Esophagus muscularis mucosa (tissue), 4 donors: ENCODE data around the gene CDH2.

Experiments used
- EP300 ChIP-seq: sonication (generic); formaldehyde crosslinking; IDR thresholded peaks from one replicate; pipeline ENCODE4 v1.6.1; 2017; ENCODE audit warnings: antibody characterized with exemption
- POLR2A ChIP-seq: fragments of 450-650 bp; IDR thresholded peaks from one replicate; pipeline ENCODE4 v1.6.1; 2017; ENCODE audit warnings: antibody characterized with exemption, moderate library complexity, mild to moderate bottlenecking, low read depth
- POLR2AphosphoS5 ChIP-seq, 2 donors: sonication (generic); formaldehyde crosslinking; IDR thresholded peaks; one replicate each; pipeline ENCODE4 v1.6.1; 2017; ENCODE audit warnings: antibody characterized with exemption in 2 of 2
- TF ChIP-seq, protein P1 (sequence below), 3 experiments: fragments of 200-600 bp in 2 of 3; fragments of 450-650 bp in 1 of 3; sonication (generic) in 2 of 3; IDR thresholded peaks; one replicate each; pipeline ENCODE4 v1.5.1; 2017 to 2019; ENCODE audit warnings: antibody characterized with exemption in 3 of 3, mild to moderate bottlenecking in 2 of 3, moderate library complexity in 1 of 3

DNA sequence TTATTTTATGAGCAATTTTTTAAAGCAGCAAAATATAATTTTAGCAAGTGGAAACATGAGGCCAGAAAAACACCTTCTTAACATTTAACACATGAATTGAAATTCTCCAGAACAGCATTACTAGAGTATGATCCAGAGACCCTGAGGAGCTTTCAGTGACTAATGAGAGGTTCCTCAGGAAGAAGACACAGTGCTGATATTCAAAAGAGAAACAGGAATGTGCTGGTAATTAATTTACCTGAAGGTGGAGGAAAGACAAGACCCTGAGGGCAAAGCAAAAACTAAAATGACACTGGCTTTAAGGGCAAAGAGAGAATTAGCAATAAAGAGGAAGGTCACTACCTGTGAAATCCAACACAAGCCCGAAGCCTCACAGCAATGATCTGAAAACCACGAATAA, 97.0 kb downstream of the CDH2 start:
- TF ChIP-seq EP300: no peak
- TF ChIP-seq, protein P1, sequence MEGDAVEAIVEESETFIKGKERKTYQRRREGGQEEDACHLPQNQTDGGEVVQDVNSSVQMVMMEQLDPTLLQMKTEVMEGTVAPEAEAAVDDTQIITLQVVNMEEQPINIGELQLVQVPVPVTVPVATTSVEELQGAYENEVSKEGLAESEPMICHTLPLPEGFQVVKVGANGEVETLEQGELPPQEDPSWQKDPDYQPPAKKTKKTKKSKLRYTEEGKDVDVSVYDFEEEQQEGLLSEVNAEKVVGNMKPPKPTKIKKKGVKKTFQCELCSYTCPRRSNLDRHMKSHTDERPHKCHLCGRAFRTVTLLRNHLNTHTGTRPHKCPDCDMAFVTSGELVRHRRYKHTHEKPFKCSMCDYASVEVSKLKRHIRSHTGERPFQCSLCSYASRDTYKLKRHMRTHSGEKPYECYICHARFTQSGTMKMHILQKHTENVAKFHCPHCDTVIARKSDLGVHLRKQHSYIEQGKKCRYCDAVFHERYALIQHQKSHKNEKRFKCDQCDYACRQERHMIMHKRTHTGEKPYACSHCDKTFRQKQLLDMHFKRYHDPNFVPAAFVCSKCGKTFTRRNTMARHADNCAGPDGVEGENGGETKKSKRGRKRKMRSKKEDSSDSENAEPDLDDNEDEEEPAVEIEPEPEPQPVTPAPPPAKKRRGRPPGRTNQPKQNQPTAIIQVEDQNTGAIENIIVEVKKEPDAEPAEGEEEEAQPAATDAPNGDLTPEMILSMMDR (IDR thresholded peaks at IDR 0.05): no peak
- TF ChIP-seq POLR2AphosphoS5 (IDR thresholded peaks at IDR 0.05): no peak
- no peak for TF ChIP-seq POLR2A
